Smooth muscle cell (in vitro differentiated cells): Measurements from ENCODE around the gene CACNA1S. TPM values are rescaled to one million over a fixed set of nuclear protein-coding genes. Genes with fewer than 3 reads are reported as not detected.

Experiments
- DNase-seq: peaks from one replicate; lab custom pipeline; 2025; ENCODE audit not compliant: unreplicated experiment; lab: John Stamatoyannopoulos, UW
- H2AFZ ChIP-seq: fragments of 200-600 bp; sonication (generic); 2 replicates; pipeline ENCODE4 v1.6.0; 2016; ENCODE audit warnings: antibody characterized with exemption, low read depth, mild to moderate bottlenecking
- H3F3A ChIP-seq: fragments of 200-600 bp; sonication (generic); 2 replicates; pipeline ENCODE4 v1.6.0; 2017; ENCODE audit warnings: antibody characterized with exemption, low read depth
- H3K27ac ChIP-seq: fragments of 200-600 bp; sonication (generic); 2 replicates; pipeline ENCODE4 v1.5.1; 2016; ENCODE audit warnings: low read depth, mild to moderate bottlenecking
- H3K27me3 ChIP-seq: fragments of 200-600 bp; sonication (generic); 2 replicates; pipeline ENCODE4 v1.6.1; 2016; ENCODE audit warnings: low read depth, mild to moderate bottlenecking
- H3K36me3 ChIP-seq: fragments of 200-600 bp; sonication (generic); 2 replicates; pipeline ENCODE4 v1.5.1; 2016; ENCODE audit warnings: low read depth
- H3K4me1 ChIP-seq: fragments of 200-600 bp; sonication (generic); 2 replicates; pipeline ENCODE4 v1.5.1; 2016; ENCODE audit warnings: low read depth
- H3K4me2 ChIP-seq: fragments of 200-600 bp; sonication (generic); 2 replicates; pipeline ENCODE4 v1.6.0; 2016; ENCODE audit warnings: mild to moderate bottlenecking
- H3K4me3 ChIP-seq: fragments of 200-600 bp; sonication (generic); 2 replicates; pipeline ENCODE4 v1.5.1; 2016; ENCODE audit warnings: mild to moderate bottlenecking
- H3K79me2 ChIP-seq: fragments of 200-600 bp; sonication (generic); 2 replicates; pipeline ENCODE4 v1.6.0; 2016; ENCODE audit warnings: low read depth, mild to moderate bottlenecking
- H3K9ac ChIP-seq: fragments of 200-600 bp; sonication (generic); 2 replicates; pipeline ENCODE4 v1.6.0; 2016; ENCODE audit warnings: low read depth
- H3K9me3 ChIP-seq: fragments of 200-600 bp; sonication (generic); replicated peaks from 2 replicates; pipeline ENCODE4 v1.5.1; 2016; ENCODE audit warnings: low read depth
- H4K20me1 ChIP-seq: fragments of 200-600 bp; sonication (generic); 2 replicates; pipeline ENCODE4 v1.6.0; 2016; ENCODE audit warnings: low read depth
- CTCF ChIP-seq: fragments of 200-600 bp; sonication (generic); IDR thresholded peaks from 2 replicates; pipeline ENCODE4 v1.5.1; 2017; ENCODE audit warnings: borderline replicate concordance, mild to moderate bottlenecking, antibody characterized with exemption; ENCODE audit not compliant: insufficient read depth, poor library complexity, severe bottlenecking
- WGBS: methylation state at CpG from one replicate; pipeline ENCODE4 v1.1.7; 2016; ENCODE audit warnings: low lambda C conversion rate; 5-methylcytosine and 5-hydroxymethylcytosine counted together
- polyA plus RNA-seq: library from polyadenylated mRNA; unstranded; fragments of >200 nt; fragmentation: Nextera tagmentation; extraction: Ambion mirVana; gene quantifications from 2 replicates; pipeline ENCODE4 v1.2.1, GENCODE V29; 2016
- total RNA-seq: library from RNA; depleted of rRNA; stranded (reverse); fragments of >200 nt; gene quantifications from 2 replicates; pipeline ENCODE4 v1.2.3, GENCODE V29; 2014

CACNA1S gene
- total and polyA plus RNA-seq, 2 experiments from 2014 or later: not detected

- no peak for TF ChIP-seq CTCF
- Histone ChIP-seq H3F3A (no peaks in the 10 kb centered on the region), H3K4me1 (no peaks in the 10 kb centered on the region), H3K4me2 (no peak overlapping the region), H3K9ac (no peak overlapping the region), H3K9me3 (no peaks in the 10 kb centered on the region), H3K79me2 (no peaks in the 10 kb centered on the region), H3K36me3 (no peaks in the 10 kb centered on the region), H3K4me3 (no peak overlapping the region), H3K27ac (no peak overlapping the region), H2AFZ (no peak overlapping the region), H4K20me1 (no peaks in the 10 kb centered on the region), H3K27me3 (no peaks in the 10 kb centered on the region)
- 79% methylated on average over 5 of the region's 5 CpGs for WGBS
- DNase-seq: no peak
Observed at GRCh38 chr1:201098992-201099677, 13.1 kb downstream of the CACNA1S start.

DNA sequence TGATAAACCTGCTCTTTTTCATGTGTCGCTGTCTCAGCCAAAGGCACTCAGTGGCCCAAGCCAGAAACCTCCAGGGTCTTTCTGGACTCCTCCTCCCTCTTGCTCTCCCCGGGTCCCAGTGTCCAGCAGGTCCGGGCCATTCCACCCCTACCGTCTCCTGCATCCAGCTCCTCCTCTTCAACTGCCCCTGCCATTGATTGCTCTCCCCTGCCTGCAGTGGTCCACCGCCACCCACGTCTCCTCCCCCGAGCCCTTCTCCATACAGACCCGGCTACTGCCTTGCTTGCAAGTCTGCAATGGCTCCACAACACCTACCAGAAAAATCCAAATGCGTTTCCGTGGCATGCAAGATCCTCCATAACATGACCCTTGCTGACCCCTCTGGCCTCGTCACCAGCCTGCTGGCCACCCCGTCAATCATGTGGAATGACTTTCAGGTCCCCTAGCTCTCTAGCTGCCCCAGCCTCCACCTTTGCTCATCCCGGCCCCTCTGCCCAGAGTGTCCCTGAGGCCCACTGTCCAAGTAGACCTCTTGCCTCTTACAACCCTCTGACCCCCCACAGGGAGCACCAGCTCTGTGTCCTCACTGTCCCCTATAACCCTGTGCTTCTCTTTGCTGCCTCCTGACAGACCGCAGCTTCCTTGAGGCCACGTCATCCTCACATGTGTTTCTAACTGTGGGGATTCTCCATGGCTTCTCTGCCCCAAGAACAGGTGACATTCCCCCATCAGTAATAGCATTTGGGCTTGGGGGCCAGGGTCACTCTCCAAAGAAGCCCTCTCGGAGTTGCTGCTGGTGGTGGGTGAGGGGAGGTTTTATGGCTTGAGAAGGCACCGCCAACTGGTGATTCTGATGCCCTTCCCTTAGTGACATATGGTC, 15.0 kb downstream of the CACNA1S start:
- Histone ChIP-seq H3K79me2 (no peaks in the 10 kb centered on the region), H2AFZ (no peak overlapping the region), H3F3A (no peaks in the 10 kb centered on the region), H3K36me3 (no peaks in the 10 kb centered on the region), H3K4me3 (no peak overlapping the region), H3K27me3 (no peaks in the 10 kb centered on the region), H4K20me1 (no peaks in the 10 kb centered on the region), H3K9ac (no peak overlapping the region), H3K27ac (no peak overlapping the region), H3K4me2 (no peak overlapping the region), H3K9me3 (no peaks in the 10 kb centered on the region), H3K4me1 (no peaks in the 10 kb centered on the region)
- 92% methylated on average over 17 of the region's 17 CpGs for WGBS
- TF ChIP-seq CTCF: no peak
- DNase-seq: no peak

GRCh38 chr1:201096041-201096461, 16.2 kb downstream of the CACNA1S start:
- no peak for DNase-seq

More at GRCh38 chr1:201096041-201096461, 16.2 kb downstream of the CACNA1S start:
- Histone ChIP-seq H3K79me2 (no peaks in the 10 kb centered on the region), H3K4me2 (no peak overlapping the region), H4K20me1 (no peaks in the 10 kb centered on the region), H3K27me3 (no peaks in the 10 kb centered on the region), H3F3A (no peaks in the 10 kb centered on the region), H3K9ac (no peak overlapping the region), H2AFZ (no peak overlapping the region), H3K4me3 (no peak overlapping the region), H3K36me3 (no peaks in the 10 kb centered on the region), H3K27ac (no peak overlapping the region), H3K4me1 (no peaks in the 10 kb centered on the region), H3K9me3 (no peaks in the 10 kb centered on the region)
- WGBS: 93% methylated on average over 5 of the region's 5 CpGs
- TF ChIP-seq CTCF: no peak
